Psoas muscle (tissue), 8 donors: ENCODE measurements around the gene ATP8B4. TPM values are rescaled to one million over a fixed set of nuclear protein-coding genes. Genes with fewer than 3 reads are reported as not detected.

Experiments used
- ATAC-seq, 4 donors: fragments of 200-7000 bp; cut with Tn5 transposase; one replicate each; pipeline ENCODE4 v1.9.1; 2020; ENCODE audit warnings: moderate library complexity in 3 of 4, mild to moderate bottlenecking in 2 of 4
- DNase-seq, 2 donors: peaks; one replicate each; pipeline ENCODE4 v3.0.0-alpha.2; 2020
- H3K27ac ChIP-seq: fragments of 200-600 bp; one replicate; pipeline ENCODE4 v1.8.0; 2022
- H3K27me3 ChIP-seq, 3 donors: fragments of 200-600 bp in 1 of 3; one replicate each; pipeline versions ENCODE4 v1.6.1 to v1.8.0; 2013 to 2022; ENCODE audit warnings: low read length in 2 of 3, mild to moderate bottlenecking in 2 of 3, moderate library complexity in 1 of 3; ENCODE audit not compliant: insufficient read depth in 3 of 3
- H3K36me3 ChIP-seq, 2 donors: fragments of 200-600 bp in 1 of 2; one replicate each; pipeline versions ENCODE4 v1.6.1 to v1.8.0; 2013 to 2022; ENCODE audit warnings: low read depth in 1 of 2, mild to moderate bottlenecking in 1 of 2, moderate library complexity in 1 of 2; ENCODE audit not compliant: insufficient read depth in 1 of 2
- H3K4me1 ChIP-seq: fragments of 200-600 bp; one replicate; pipeline ENCODE4 v1.8.0; 2022
- H3K4me3 ChIP-seq: fragments of 200-600 bp; one replicate; pipeline ENCODE4 v1.8.0; 2022; ENCODE audit warnings: mild to moderate bottlenecking
- H3K9me3 ChIP-seq: fragments of 200-600 bp; one replicate; pipeline ENCODE4 v1.8.0; 2022
- WGBS, 3 donors: extraction: QIAGEN DNeasy Blood & Tissue Kit; methylation state at CpG; one replicate each; pipeline versions ENCODE4 v1.1.6 to v1.1.7; 2013; 5-methylcytosine and 5-hydroxymethylcytosine counted together
- intact Hi-C, 2 donors: fragments of 100-400 bp; cut with DNase I; formaldehyde crosslinking; loops; one replicate each; pipeline versions ENCODE4 v1.11.0 to v1.14.2; 2022
- polyA plus RNA-seq, 3 donors: library from polyadenylated mRNA; stranded (reverse); fragments of 200-250 nt; gene quantifications; one replicate each; pipeline ENCODE4 v1.2.3, GENCODE V29; 2013
- total RNA-seq, 4 donors: library from RNA; stranded (reverse); fragmentation: NEBNext Ultra II Directional in 2 of 4; extraction: Animal tissue kit (Norgen Biotek cat#: 25700) in 2 of 4; gene quantifications; one replicate each; pipeline versions ENCODE4 v1.2.1 to v1.2.4, GENCODE V29; 2021 to 2023
- TF ChIP-seq, protein P1 (sequence below): fragments of 200-600 bp; IDR thresholded peaks from one replicate; pipeline ENCODE4 v1.8.0; 2022; ENCODE audit warnings: antibody characterized with exemption
- donor health status: healthy with polysubstance abuse.
- donor health status: DM: no; HTN: no; CAD: no; lungs with moderate emphysema.
- donor health status: Bipolar disorder and iron deficiency.
- donor health status: healthy.
- donor health status: DM: yes; HTN: yes; CAD: no.
- donor health status: DM: no; HTN: no; CAD: no.
- donor health status: DM: no; HTN: no; CAD: no.
- donor health status: DM: yes; HTN: yes; CAD: no.

Gene ATP8B4
- total and polyA plus RNA-seq, 7 donors, result 0.25 to 2.2 (median 1.0) TPM

DNA sequence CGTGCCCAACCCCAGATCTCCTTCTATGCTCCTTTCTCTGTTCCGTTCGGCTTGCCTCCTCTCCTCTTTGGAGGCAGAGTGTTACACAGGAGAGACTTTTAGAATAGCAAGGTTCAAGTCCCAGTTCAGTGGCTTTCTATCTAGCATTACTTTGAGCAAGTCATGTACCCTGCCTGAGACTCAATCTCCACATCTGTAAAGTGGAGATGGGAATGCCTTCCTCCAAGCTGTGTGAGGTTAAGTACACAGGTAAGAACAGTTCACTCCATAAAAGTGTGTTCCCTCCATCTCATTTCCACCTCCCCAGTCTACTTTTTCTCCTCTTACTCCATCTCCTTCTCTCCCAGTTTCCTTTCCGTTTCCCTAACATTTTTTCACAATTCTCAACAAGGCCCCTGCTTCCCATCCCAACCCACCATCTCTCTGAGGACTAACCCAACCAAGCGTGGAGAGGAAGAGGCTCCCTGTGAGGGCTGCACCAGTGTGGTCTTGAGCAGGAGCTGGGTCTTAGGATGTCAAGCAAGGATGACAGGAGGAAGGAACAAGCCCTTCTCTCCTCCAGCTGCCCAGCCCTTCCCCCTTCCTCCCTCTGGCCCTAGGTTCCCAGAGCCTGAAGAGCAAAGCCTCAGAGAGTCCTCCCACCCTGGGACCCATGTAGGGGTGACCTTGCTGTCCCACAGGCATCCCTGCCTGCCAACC lies 6.4 kb downstream of the ATP8B4 start:
- TF ChIP-seq, protein P1, sequence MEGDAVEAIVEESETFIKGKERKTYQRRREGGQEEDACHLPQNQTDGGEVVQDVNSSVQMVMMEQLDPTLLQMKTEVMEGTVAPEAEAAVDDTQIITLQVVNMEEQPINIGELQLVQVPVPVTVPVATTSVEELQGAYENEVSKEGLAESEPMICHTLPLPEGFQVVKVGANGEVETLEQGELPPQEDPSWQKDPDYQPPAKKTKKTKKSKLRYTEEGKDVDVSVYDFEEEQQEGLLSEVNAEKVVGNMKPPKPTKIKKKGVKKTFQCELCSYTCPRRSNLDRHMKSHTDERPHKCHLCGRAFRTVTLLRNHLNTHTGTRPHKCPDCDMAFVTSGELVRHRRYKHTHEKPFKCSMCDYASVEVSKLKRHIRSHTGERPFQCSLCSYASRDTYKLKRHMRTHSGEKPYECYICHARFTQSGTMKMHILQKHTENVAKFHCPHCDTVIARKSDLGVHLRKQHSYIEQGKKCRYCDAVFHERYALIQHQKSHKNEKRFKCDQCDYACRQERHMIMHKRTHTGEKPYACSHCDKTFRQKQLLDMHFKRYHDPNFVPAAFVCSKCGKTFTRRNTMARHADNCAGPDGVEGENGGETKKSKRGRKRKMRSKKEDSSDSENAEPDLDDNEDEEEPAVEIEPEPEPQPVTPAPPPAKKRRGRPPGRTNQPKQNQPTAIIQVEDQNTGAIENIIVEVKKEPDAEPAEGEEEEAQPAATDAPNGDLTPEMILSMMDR, result no peak
- Histone ChIP-seq H3K27me3 (no peaks in the 10 kb centered on the region), H3K4me3 (peak overlapping the region; percentile 39), H3K9me3 (no peaks in the 10 kb centered on the region), H3K36me3 (no peaks in the 10 kb centered on the region), H3K27ac (no peak overlapping the region), H3K4me1 (no peaks in the 10 kb centered on the region)
- intact Hi-C loops, result no loop called here
- DNase-seq, result no peak
- no peak for ATAC-seq
- WGBS, 3 donors, result 72 to 78% (median 76%) methylated on average over 3 to 5 of the region's 5 CpGs

DNA sequence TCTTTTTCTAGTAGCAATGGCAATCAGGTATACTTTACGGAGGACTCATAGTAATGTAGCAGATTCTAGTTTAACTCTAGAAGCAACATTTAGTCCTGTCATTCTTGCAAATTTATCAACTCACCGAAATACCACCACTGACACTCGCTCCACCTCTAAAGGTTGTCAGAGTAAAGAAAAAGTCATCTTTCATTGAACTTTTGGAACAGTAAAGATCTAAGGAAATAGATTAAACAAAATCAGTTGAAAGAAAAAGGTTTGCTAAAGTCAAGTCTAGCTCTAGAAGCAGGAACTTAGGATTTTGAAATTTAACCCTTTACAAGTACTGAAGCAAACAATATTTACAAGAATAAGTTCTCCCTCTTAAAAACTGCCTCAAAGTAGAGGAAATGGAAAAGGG lies 8.7 kb downstream of the ATP8B4 start:
- ATAC-seq, result no peak
- WGBS, 3 donors, result 75 to 78% (median 75%) methylated on average over 3 of the region's 3 CpGs
- TF ChIP-seq, protein P1, result no peak
- no peaks in the 10 kb centered on the region for H3K9me3 ChIP-seq
- DNase-seq, result no peak
- no peaks in the 10 kb centered on the region for H3K27me3 ChIP-seq
- no peaks in the 10 kb centered on the region for H3K4me1 ChIP-seq
- H3K4me3 ChIP-seq, result no peak overlapping the region
- no peak overlapping the region for H3K27ac ChIP-seq
- no peaks in the 10 kb centered on the region for H3K36me3 ChIP-seq
- intact Hi-C loops, result no loop called here

DNA sequence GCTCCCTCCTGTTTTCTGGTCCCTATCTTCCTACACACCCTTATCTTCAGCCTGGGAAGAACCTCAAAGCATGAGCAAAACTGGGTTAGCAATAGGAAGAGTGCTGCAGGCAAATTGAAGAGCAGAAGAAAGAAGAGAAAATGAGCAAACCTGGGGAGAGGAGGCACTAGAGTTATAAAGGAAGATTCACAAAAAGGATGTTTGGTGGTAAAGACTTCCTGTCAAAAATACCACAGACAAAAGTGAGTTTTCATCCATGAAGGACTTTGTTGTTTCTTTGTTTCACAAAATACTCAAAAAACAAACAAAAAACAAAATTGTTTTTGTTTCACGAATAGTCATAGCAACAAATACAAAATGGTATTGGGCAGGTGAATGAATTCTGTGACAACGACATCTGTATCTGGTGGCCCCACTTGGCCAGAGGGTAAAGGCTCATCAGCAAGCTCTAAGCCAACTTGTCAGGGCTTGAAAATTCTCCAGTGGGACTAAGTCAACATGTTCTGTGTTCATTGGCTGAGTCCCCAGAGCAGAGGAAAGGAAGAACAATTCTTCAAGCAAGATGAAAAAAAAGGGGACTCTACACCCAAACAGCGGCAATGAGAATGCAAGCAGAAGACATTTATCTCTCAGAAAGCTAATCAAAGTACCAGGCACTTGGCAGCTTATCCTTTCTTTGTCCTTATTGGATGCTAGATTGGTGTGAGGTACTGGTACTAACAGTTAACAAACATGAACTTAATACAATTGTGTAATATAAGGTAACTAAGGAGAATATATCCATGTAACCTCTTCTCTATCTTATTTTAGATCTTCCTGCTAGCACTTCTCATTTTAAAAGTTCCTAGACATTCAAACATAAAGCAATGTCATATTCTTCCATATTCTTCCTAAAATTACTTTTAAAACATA lies 9.7 kb downstream of the ATP8B4 start:
- ATAC-seq, result no peak
- TF ChIP-seq, protein P1, result no peak
- intact Hi-C loops, result no loop called here
- Histone ChIP-seq H3K27ac (no peak overlapping the region), H3K27me3 (no peaks in the 10 kb centered on the region), H3K4me1 (no peaks in the 10 kb centered on the region), H3K36me3 (no peaks in the 10 kb centered on the region), H3K9me3 (no peaks in the 10 kb centered on the region), H3K4me3 (no peak overlapping the region)
- WGBS, 3 donors, result 51 to 72% (median 69%) methylated on average over 3 of the region's 3 CpGs
- DNase-seq, result no peak

DNA sequence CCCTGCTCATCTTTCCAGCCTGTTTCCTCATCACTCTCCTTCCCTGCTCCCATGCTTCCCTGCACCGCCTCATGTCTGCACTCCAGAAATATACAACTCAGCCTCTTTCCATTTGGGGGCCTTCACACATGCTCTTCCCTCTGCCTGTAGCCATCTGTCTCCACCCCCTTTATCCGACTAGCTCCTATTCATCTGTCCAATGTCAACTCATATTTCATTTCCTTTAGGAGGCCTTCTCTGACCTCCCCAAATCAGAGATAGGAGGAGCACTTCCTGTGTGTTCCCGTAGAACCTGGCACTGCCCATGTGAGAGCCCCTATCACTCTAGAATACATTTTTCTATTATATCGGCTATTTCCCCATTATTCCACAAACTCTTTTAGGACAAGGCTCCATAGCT lies 10.6 kb downstream of the ATP8B4 start:
- Histone ChIP-seq H3K4me1 (no peaks in the 10 kb centered on the region), H3K9me3 (no peaks in the 10 kb centered on the region), H3K27ac (no peak overlapping the region), H3K36me3 (no peaks in the 10 kb centered on the region), H3K4me3 (no peak overlapping the region), H3K27me3 (no peaks in the 10 kb centered on the region)
- DNase-seq (no peak), ATAC-seq (no peak)
- 64 to 72% (median 66%) methylated on average over 4 of the region's 4 CpGs for WGBS, 3 donors
- TF ChIP-seq, protein P1, result no peak
- intact Hi-C loops, result no loop called here
